ENCODE data around the gene RHOB. TPM values are rescaled to one million over a fixed set of nuclear protein-coding genes. Genes with fewer than 3 reads are reported as not detected.

RHOB gene
- total RNA-seq, 1 donor from 2014 or later = 12.9 TPM

GRCh38 chr2:20485612-20486388 is 38.9 kb downstream of the RHOB start:
- no peak for ATAC-seq (ENCODE audit: low read depth)

DNA sequence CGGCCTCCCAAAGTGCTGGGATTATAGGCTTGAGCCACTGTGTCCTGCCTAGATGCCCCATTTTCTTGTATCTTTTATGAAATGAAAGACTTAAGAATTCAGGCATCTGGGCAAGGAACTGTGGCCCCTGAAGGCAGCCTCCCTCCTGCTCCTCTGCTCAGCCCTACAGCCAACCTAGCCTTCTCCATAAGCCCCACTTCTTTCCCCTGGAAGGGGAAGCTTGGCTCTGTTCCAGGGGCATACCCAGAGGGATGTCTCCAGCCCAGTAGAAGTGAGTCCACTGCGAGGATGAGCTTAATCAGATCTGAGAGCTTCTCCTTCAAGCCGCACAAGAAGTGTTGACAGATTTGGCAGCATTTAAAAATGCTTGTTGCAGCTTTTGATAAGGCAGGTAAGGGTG is 39.7 kb downstream of the RHOB start:
- Mint-ChIP-seq H3K9me3 (no peaks in the 10 kb centered on the region), H3K4me1 (no peaks in the 10 kb centered on the region), H3K27ac (no peak overlapping the region), H3K36me3 (ENCODE audit: low read depth) (no peaks in the 10 kb centered on the region), H3K27me3 (peaks cover 2% of the 10 kb centered on the region), H3K4me3 (no peak overlapping the region)
- DNase-seq (no peak), ATAC-seq (ENCODE audit: low read depth) (no peak)
- ChIA-PET CTCF (no interaction called here), POLR2A (no interaction called here)
- no peak for TF ChIP-seq CTCF (IDR thresholded peaks at IDR 0.05)
- intact Hi-C loops (cut with micrococcal nuclease) = no loop called here

More at GRCh38 chr2:20485612-20486388, 38.9 kb downstream of the RHOB start:
- CTCF ChIA-PET = no interaction called here
- no peak for DNase-seq
- H3K36me3 Mint-ChIP-seq (ENCODE audit: low read depth) = no peaks in the 10 kb centered on the region
- POLR2A ChIA-PET = interaction anchor here (0.6 kb wide), 1 partner anchor 27 kb away, joined by 6 read pairs; no protein-coding TSS in a partner anchor
- intact Hi-C loops (cut with micrococcal nuclease) = no loop called here
- no peak overlapping the region for H3K4me3 Mint-ChIP-seq
- peaks cover 2% of the 10 kb centered on the region for H3K27me3 Mint-ChIP-seq
- H3K4me1 Mint-ChIP-seq = no peaks in the 10 kb centered on the region
- H3K27ac Mint-ChIP-seq = no peak overlapping the region
- H3K9me3 Mint-ChIP-seq = no peaks in the 10 kb centered on the region
- TF ChIP-seq CTCF (IDR thresholded peaks at IDR 0.05) = no peak

- intact Hi-C loops (cut with micrococcal nuclease) = no loop called here
- ATAC-seq (ENCODE audit: low read depth) = no peak
- H3K4me1 Mint-ChIP-seq = no peaks in the 10 kb centered on the region
- H3K4me3 Mint-ChIP-seq = no peak overlapping the region
- POLR2A ChIA-PET = no interaction called here
- peaks cover 3% of the 10 kb centered on the region for H3K27me3 Mint-ChIP-seq
- no peaks in the 10 kb centered on the region for H3K9me3 Mint-ChIP-seq
- TF ChIP-seq CTCF (IDR thresholded peaks at IDR 0.05) = no peak
- H3K36me3 Mint-ChIP-seq (ENCODE audit: low read depth) = no peaks in the 10 kb centered on the region
- CTCF ChIA-PET = no interaction called here
- H3K27ac Mint-ChIP-seq = no peak overlapping the region
- DNase-seq = no peak
Measured at GRCh38 chr2:20487030-20487391, 40.1 kb downstream of the RHOB start.

GRCh38 chr2:20487392-20488174 is 40.7 kb downstream of the RHOB start:
- Mint-ChIP-seq H3K4me3 (no peak overlapping the region), H3K9me3 (no peaks in the 10 kb centered on the region), H3K27me3 (peaks cover 2% of the 10 kb centered on the region), H3K36me3 (ENCODE audit: low read depth) (no peaks in the 10 kb centered on the region), H3K4me1 (no peaks in the 10 kb centered on the region), H3K27ac (no peak overlapping the region)
- DNase-seq (no peak), ATAC-seq (ENCODE audit: low read depth) (no peak)
- ChIA-PET POLR2A (no interaction called here), CTCF (no interaction called here)
- intact Hi-C loops (cut with micrococcal nuclease) = no loop called here
- no peak for TF ChIP-seq CTCF (IDR thresholded peaks at IDR 0.05)

- DNase-seq (no peak), ATAC-seq (ENCODE audit: low read depth) (no peak)
- Mint-ChIP-seq H3K36me3 (ENCODE audit: low read depth) (no peaks in the 10 kb centered on the region), H3K27ac (no peak overlapping the region), H3K4me1 (no peaks in the 10 kb centered on the region), H3K4me3 (no peak overlapping the region), H3K27me3 (peaks cover 2% of the 10 kb centered on the region), H3K9me3 (no peaks in the 10 kb centered on the region)
- no peak for TF ChIP-seq CTCF (IDR thresholded peaks at IDR 0.05)
- CTCF ChIA-PET = no interaction called here
- POLR2A ChIA-PET = no interaction called here
- intact Hi-C loops (cut with micrococcal nuclease) = no loop called here
Measured at GRCh38 chr2:20488201-20488641, 41.3 kb downstream of the RHOB start.
